Panc1 (cell line): ENCODE measurements around the gene AGPS. TPM values are rescaled to one million over a fixed set of nuclear protein-coding genes. Genes with fewer than 3 reads are reported as not detected.

Experiments
- ATAC-seq: fragments of 200-7000 bp; cut with Tn5 transposase; 2 replicates; pipeline ENCODE4 v1.9.1; 2020; ENCODE audit warnings: mild to moderate bottlenecking, moderate library complexity
- BruUV-seq: library from RNA; stranded (reverse); fragments of 400-500 nt; replicated peaks from 2 replicates; lab custom pipeline; 2021; lab: Mats Ljungman, UMichigan
- CTCF ChIA-PET: fragments of 300-600 bp; sonication (Branson Sonifier 250); formaldehyde crosslinking; loops from one replicate; lab custom pipeline; 2022; ENCODE audit warnings: antibody characterized with exemption; lab: Charles Lee
- POLR2A ChIA-PET: fragments of 300-600 bp; sonication (Branson Sonifier 250); formaldehyde crosslinking; loops from one replicate; lab custom pipeline; 2022; ENCODE audit warnings: antibody characterized with exemption; lab: Charles Lee
- DNase-seq: peaks from one replicate; pipeline ENCODE4 v3.0.0-alpha.2; 2010; ENCODE audit warnings: low read depth, low spot score
- H3K27ac ChIP-seq: 2 replicates; pipeline ENCODE4 v1.5.1; 2011; ENCODE audit warnings: mild to moderate bottlenecking, low read length, inconsistent platforms
- H3K27me3 ChIP-seq: fragments of 200-500 bp; sonication (Bioruptor generic); 2 replicates; pipeline ENCODE4 v1.6.0; 2014; ENCODE audit warnings: low read length, inconsistent platforms; ENCODE audit not compliant: control insufficient read depth, insufficient read depth
- H3K36me3 ChIP-seq: fragments of 200-500 bp; sonication (Bioruptor generic); 2 replicates; pipeline ENCODE4 v1.5.1; 2014; ENCODE audit warnings: inconsistent platforms, mild to moderate bottlenecking, low read length, moderate library complexity; ENCODE audit not compliant: control insufficient read depth, insufficient read depth
- H3K4me1 ChIP-seq: 2 replicates; pipeline ENCODE4 v1.5.1; 2011; ENCODE audit warnings: inconsistent platforms, mild to moderate bottlenecking, low read length, moderate library complexity; ENCODE audit not compliant: control insufficient read depth, insufficient read depth
- H3K4me3 ChIP-seq, 2 experiments: 2 replicates each; pipeline ENCODE4 v1.5.1; 2011 to 2012; ENCODE audit warnings: low read depth in 2 of 2, low read length in 2 of 2, mild to moderate bottlenecking in 2 of 2, inconsistent platforms in 1 of 2, moderate library complexity in 1 of 2
- H3K9me3 ChIP-seq: fragments of 200-500 bp; sonication (Bioruptor generic); 2 replicates; pipeline ENCODE4 v1.5.1; 2014; ENCODE audit warnings: low read depth, mild to moderate bottlenecking, inconsistent platforms, low read length, moderate library complexity; ENCODE audit not compliant: control insufficient read depth, insufficient read depth
- POLR2AphosphoS5 ChIP-seq: IDR thresholded peaks from 2 replicates; pipeline ENCODE4 v1.6.1; 2012; ENCODE audit warnings: mild to moderate bottlenecking, low read depth, low read length, moderate library complexity
- SIN3A ChIP-seq: IDR thresholded peaks from 2 replicates; pipeline ENCODE4 v1.6.1; 2012; ENCODE audit warnings: low read depth, mild to moderate bottlenecking, low read length, moderate library complexity, borderline replicate concordance; ENCODE audit not compliant: insufficient read depth
- TCF7L2 ChIP-seq: IDR thresholded peaks from 2 replicates; pipeline ENCODE4 v1.6.1; 2011; ENCODE audit warnings: mild to moderate bottlenecking, low read depth, low read length, inconsistent platforms
- in situ Hi-C: cut with HindIII; loops from 2 replicates; pipeline ENCODE4 v1.10.0; 2016; ENCODE audit warnings: low sequenced_read_pairs, low pct_unique_long_range_greater_than_20kb
- intact Hi-C: fragments of 100-400 bp; cut with micrococcal nuclease; formaldehyde crosslinking; loops from one replicate; pipeline ENCODE4 v1.10.0; 2022; ENCODE audit not compliant: unreplicated experiment
- total RNA-seq: library from RNA; stranded (reverse); gene quantifications from one replicate; pipeline ENCODE4 v1.2.1, GENCODE V29; 2021; ENCODE audit not compliant: unreplicated experiment
- TF ChIP-seq, protein P1 (sequence below), 2 experiments: IDR thresholded peaks; 2 replicates each; pipeline ENCODE4 v1.6.1; 2011 to 2012; ENCODE audit warnings: low read depth in 2 of 2, control low read depth in 1 of 2, low read length in 1 of 2, mild to moderate bottlenecking in 1 of 2, moderate library complexity in 1 of 2; ENCODE audit not compliant: insufficient read depth in 1 of 2
- TF ChIP-seq, protein P2 (sequence below): fragments of 450-650 bp; IDR thresholded peaks from 2 replicates; pipeline ENCODE4 v1.5.1; 2017; ENCODE audit warnings: mild to moderate bottlenecking

The AGPS gene
- total RNA-seq, 1 experiment from 2014 or later = 68.7 TPM

DNA sequence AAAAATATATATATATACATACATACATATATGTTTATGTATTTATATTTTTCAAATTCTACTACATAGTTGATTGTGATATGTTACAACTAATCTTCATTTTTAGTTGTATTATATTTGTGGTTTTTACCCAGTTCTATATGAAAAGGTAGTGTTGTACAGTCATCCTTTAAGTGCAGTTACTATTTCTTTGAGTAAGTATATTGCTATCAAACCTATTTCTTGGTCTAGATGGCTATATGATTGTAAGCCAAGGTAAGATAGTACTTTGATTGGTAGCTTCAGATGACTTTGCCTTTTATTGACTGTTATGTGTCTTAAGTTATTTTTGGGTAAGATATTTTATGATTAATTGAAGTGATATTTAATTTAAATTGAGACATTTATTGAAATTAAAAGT is 89.6 kb downstream of the AGPS start:
- POLR2A ChIA-PET = no interaction called here
- no peak for DNase-seq
- Histone ChIP-seq H3K4me3 (no peak overlapping the region), H3K27ac (no peak overlapping the region), H3K27me3 (no peaks in the 10 kb centered on the region), H3K36me3 (peaks cover 5% of the 10 kb centered on the region; the same call in 1 of the 2 replicates), H3K4me1 (no peaks in the 10 kb centered on the region), H3K9me3 (no peaks in the 10 kb centered on the region)
- intact Hi-C loops (no loop called here), in situ Hi-C loops (no loop called here)
- no peak for ATAC-seq
- no TSS peak for BruUV-seq
- CTCF ChIA-PET = no interaction called here
- TF ChIP-seq, protein P1, sequence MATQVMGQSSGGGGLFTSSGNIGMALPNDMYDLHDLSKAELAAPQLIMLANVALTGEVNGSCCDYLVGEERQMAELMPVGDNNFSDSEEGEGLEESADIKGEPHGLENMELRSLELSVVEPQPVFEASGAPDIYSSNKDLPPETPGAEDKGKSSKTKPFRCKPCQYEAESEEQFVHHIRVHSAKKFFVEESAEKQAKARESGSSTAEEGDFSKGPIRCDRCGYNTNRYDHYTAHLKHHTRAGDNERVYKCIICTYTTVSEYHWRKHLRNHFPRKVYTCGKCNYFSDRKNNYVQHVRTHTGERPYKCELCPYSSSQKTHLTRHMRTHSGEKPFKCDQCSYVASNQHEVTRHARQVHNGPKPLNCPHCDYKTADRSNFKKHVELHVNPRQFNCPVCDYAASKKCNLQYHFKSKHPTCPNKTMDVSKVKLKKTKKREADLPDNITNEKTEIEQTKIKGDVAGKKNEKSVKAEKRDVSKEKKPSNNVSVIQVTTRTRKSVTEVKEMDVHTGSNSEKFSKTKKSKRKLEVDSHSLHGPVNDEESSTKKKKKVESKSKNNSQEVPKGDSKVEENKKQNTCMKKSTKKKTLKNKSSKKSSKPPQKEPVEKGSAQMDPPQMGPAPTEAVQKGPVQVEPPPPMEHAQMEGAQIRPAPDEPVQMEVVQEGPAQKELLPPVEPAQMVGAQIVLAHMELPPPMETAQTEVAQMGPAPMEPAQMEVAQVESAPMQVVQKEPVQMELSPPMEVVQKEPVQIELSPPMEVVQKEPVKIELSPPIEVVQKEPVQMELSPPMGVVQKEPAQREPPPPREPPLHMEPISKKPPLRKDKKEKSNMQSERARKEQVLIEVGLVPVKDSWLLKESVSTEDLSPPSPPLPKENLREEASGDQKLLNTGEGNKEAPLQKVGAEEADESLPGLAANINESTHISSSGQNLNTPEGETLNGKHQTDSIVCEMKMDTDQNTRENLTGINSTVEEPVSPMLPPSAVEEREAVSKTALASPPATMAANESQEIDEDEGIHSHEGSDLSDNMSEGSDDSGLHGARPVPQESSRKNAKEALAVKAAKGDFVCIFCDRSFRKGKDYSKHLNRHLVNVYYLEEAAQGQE (IDR thresholded peaks at IDR 0.05; ENCODE audit: insufficient read depth in 1 of 2, low read depth in 2 of 2, low read length in 1 of 2) = no peak
- TF ChIP-seq SIN3A (no peak), POLR2AphosphoS5 (no peak), TCF7L2 (no peak)
- TF ChIP-seq, protein P2, sequence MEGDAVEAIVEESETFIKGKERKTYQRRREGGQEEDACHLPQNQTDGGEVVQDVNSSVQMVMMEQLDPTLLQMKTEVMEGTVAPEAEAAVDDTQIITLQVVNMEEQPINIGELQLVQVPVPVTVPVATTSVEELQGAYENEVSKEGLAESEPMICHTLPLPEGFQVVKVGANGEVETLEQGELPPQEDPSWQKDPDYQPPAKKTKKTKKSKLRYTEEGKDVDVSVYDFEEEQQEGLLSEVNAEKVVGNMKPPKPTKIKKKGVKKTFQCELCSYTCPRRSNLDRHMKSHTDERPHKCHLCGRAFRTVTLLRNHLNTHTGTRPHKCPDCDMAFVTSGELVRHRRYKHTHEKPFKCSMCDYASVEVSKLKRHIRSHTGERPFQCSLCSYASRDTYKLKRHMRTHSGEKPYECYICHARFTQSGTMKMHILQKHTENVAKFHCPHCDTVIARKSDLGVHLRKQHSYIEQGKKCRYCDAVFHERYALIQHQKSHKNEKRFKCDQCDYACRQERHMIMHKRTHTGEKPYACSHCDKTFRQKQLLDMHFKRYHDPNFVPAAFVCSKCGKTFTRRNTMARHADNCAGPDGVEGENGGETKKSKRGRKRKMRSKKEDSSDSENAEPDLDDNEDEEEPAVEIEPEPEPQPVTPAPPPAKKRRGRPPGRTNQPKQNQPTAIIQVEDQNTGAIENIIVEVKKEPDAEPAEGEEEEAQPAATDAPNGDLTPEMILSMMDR = no peak

DNA sequence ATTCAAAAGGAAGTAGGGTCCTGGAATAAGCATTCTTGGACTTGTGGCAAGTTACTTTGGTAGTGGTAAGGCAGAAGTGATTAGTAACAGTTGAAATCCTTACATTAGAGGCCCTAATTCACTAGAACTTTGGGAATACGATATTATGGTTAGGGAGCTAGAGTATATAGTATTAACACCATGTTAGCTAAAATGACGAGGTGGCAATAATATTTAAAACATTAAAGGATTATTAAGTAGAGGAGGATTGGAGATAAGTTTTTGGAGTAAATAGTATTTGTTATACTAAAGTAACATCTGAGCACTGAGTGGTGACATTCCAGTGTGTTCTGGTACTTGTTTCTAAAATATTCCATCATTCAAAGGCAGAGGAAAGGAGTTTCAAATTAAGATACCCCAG is 91.0 kb downstream of the AGPS start:
- in situ Hi-C loops = no loop called here
- no TSS peak for BruUV-seq

More for the DNA sequence above, 91.0 kb downstream of the AGPS start:
- Histone ChIP-seq H3K4me1 (no peaks in the 10 kb centered on the region), H3K9me3 (no peaks in the 10 kb centered on the region), H3K36me3 (peaks cover 5% of the 10 kb centered on the region; the same call in 1 of the 2 replicates), H3K4me3 (no peak overlapping the region), H3K27me3 (no peaks in the 10 kb centered on the region), H3K27ac (no peak overlapping the region)
- intact Hi-C loops = no loop called here
- no peak for TF ChIP-seq POLR2AphosphoS5
- TF ChIP-seq, protein P1 (IDR thresholded peaks at IDR 0.05; ENCODE audit: insufficient read depth in 1 of 2, low read depth in 2 of 2, low read length in 1 of 2) = no peak
- TF ChIP-seq SIN3A = no peak
- TF ChIP-seq, protein P2 = no peak
- DNase-seq = no peak
- ChIA-PET POLR2A (no interaction called here), CTCF (no interaction called here)
- ATAC-seq = no peak
